IPS DF 4.7 (cell line): ENCODE measurements around the gene CGB7.

Experiments used
- DNase-seq: peaks from one replicate; pipeline ENCODE4 v3.0.0-alpha.2; 2013; ENCODE audit warnings: low spot score; ENCODE audit errors: extremely low read depth

Gene CGB7

DNA sequence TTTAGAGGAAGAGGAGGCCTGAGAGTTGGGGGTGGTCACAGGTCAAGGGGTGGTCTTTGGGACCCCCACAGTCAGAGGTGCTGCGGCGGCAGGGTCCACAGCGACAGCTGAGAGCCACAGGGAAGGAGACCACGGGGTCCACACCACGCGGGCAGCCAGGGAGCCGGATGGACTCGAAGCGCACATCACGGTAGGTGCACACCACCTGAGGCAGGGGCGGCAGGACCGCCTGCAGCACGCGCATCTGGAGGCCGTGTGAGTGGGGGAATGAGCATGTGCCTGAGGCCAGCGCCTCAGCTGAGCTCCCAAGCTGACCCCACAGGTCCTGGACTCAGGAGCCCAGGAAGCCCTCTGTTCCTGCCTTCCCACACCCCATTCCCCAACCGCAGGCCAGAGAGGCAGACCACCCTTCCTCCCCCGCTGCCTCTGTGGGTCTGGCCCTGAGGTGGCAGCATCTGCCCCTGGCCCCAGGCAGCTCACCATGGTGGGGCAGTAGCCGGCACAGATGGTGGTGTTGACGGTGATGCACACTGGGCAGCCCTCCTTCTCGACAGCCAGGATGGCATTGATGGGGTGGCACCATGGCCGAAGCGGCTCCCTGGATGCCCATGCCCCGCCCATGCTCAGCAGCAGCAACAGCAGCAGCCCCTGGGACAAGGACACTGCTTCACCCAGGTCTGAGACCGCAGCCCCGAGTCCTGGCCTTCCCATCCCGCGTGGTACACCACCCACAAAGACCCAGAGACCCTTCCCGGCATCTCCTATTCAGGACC is 41.3 kb downstream of the CGB7 start:
- no peak for DNase-seq

DNA sequence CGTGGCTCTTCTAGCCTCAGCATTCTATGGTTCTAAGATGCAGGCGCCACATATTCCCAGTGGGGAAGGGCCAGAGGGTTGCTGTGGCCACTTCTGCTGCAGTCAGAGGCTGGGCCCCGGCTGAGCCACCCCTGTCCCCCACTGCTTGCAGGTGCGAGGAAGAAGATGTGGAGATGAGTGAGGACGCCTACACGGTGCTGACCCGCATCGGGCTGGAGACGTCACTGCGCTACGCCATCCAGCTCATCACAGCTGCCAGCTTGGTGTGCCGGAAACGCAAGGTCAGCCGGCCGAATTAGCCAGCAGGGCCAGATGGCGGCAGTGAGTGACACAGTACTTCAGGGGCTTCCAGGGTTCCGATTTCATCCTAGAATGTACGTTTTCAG is 42.7 kb downstream of the CGB7 start:
- DNase-seq = no peak

DNA sequence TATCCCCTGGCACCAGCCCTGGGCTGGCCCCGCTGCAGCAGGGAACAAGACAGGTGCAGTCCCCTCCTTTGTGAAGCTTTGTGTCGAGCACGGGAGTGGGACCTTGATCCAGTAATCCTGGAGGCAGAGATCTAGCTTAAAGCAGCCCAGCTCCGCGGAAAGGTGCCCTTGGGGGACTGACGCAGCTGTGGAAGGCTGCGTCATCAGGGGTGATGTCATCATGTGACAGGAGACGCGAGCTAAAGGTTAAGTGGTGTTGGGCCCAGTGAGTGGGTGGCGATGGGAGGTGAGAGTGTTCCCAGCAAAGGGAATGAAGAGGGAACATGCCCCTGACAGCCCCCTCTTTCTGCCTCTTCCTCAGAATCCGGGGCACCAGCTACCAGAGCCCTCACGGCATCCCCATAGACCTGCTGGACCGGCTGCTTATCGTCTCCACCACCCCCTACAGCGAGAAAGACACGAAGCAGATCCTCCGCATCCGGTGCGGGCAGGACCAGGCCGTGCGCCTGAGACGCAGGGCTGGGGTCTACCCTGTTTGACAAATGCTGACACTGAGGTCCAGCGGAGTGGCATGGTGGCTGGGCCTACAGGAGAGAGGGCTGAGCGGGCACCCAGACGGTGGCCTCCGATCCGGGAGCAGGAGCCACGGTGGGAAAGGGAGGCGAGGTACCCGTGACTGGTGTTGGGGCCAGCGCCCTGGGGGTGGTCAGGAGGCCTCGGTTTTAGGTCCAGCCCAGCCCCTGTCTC is 43.3 kb downstream of the CGB7 start:
- DNase-seq = no peak

DNA sequence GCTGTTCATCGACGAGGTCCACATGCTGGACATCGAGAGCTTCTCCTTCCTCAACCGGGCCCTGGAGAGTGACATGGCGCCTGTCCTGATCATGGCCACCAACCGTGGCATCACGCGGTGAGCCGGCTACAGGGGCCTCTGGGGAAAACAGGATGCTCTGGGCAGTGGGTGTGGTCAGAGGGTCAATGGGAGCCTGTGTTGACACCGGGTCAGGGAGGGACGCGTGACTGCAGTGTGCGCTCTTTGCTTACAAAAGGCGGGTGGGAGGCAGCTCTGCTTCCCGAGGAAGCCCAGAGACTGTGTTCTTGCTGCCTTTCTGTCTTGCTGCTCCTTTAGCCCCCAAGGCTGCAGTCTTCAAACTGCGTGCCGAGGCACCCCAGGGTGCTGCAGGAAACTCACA is 46.4 kb downstream of the CGB7 start:
- no peak for DNase-seq

DNA sequence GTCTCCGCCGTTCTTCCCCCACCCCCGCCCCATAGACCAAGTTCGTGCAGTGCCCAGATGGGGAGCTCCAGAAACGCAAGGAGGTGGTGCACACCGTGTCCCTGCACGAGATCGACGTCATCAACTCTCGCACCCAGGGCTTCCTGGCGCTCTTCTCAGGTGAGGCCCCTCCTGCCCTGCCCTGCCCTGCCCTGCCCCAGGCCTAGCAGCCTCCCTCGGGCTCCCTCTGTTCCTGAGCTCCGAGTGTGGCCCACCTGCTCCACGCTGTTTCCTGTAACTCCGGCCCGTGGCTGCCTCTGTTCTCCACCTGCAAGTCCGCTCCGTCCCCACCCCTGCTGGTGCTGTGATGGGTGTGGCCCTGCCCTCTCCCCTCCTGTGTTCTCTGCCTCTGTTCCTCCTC is 47.1 kb downstream of the CGB7 start:
- no peak for DNase-seq

DNA sequence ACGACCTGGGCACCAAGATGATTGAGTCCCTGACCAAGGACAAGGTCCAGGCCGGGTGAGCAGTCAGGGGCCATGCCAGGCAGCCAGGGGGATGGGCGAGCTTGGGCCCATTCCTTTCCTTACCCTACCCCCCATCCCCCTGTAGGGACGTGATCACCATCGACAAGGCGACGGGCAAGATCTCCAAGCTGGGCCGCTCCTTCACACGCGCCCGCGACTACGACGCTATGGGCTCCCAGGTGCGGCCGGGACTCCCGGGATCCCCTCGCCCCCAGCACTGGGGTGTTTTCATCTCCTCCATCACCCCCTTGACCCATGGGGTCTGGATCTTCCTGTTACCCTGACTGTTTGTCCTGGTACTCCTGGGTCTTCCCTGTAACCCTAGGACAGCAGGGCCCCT is 47.7 kb downstream of the CGB7 start:
- DNase-seq = no peak

DNA sequence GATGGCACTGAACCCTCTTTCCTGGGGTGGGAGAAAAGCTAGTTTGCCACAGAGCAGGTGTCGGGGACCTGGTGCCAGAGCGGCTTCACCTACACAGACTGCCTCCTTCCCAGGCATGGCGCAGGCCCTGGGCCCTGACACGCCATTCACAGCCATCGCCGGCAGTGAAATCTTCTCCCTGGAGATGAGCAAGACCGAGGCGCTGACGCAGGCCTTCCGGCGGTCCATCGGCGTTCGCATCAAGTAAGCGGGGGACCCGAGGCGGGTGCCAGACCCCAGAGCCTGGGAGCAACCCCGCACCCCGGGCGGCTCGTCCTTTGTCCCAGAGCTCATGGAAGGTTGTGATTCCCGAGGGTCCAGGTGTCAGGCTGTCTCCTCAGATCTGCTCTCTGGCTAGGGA is 50.6 kb downstream of the CGB7 start:
- DNase-seq = no peak

DNA sequence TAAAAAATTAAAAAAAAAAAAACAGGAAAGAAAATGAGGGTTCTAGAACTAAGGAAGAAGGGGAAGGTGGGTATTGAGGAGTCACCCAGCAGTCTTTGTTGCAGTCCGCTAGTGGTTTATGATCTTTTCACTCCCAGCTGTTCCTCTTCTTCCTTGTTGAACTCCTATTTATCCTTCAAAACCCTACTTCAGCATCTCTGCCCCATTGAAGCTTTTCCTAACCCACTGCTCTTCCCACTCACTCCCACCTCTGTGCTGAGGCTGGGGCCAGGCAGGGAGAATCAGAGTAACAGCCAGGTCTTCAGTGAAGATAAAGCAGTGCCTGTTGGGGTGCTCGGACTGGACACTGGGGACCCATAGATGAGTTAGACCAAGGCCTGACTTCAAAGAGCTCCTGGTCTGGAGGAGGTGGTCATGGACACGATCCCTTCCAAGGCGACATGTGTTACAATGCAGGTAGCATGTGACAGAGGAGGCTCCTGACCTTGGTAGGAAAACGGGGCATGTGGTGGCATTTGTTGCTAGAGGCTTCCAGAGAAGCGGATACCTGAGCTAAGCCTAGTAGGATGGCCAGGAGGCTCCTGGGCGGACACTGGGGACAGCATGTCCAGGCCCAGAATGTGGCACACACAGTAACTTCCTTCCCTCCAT is 52.5 kb downstream of the CGB7 start:
- no peak for DNase-seq
